Astrocyte of the cerebellum (primary cell): ENCODE data around the gene PRKCA.

Experiments used
- DNase-seq: peaks from one replicate; pipeline ENCODE4 v3.0.0-alpha.2; 2011; ENCODE audit warnings: low read depth
- H3K4me3 ChIP-seq: 2 replicates; pipeline ENCODE4 v1.5.1; 2011; ENCODE audit warnings: mild to moderate bottlenecking, low read depth, low read length, moderate library complexity
- CTCF ChIP-seq: IDR thresholded peaks from 2 replicates; pipeline ENCODE4 v1.5.1; 2012; ENCODE audit warnings: low read length, low read depth, moderate library complexity, mild to moderate bottlenecking; ENCODE audit errors: missing control alignments
- in situ Hi-C: cut with HindIII; loops from 2 replicates; pipeline ENCODE4 v1.10.0; 2017; ENCODE audit warnings: low sequenced_read_pairs

PRKCA gene

GRCh38 chr17:66383333-66383732 lies 80.9 kb downstream of the PRKCA start:
- no peak for TF ChIP-seq CTCF
- no peak overlapping the region for H3K4me3 ChIP-seq
- in situ Hi-C loops: no loop called here
- peak; percentile 94 for DNase-seq

GRCh38 chr17:66386498-66387351 lies 84.3 kb downstream of the PRKCA start:
- no peak for TF ChIP-seq CTCF
- no peak overlapping the region for H3K4me3 ChIP-seq
- in situ Hi-C loops: no loop called here
- DNase-seq: no peak

GRCh38 chr17:66387392-66387981 lies 85.1 kb downstream of the PRKCA start:
- H3K4me3 ChIP-seq: no peak overlapping the region
- in situ Hi-C loops: no loop called here
- no peak for DNase-seq
- TF ChIP-seq CTCF: no peak

GRCh38 chr17:66392783-66393437 lies 90.5 kb downstream of the PRKCA start:
- no peak for DNase-seq
- no peak for TF ChIP-seq CTCF
- in situ Hi-C loops: no loop called here
- H3K4me3 ChIP-seq: no peak overlapping the region

GRCh38 chr17:66395961-66396360 lies 93.5 kb downstream of the PRKCA start:
- in situ Hi-C loops: no loop called here
- no peak for DNase-seq
- no peak overlapping the region for H3K4me3 ChIP-seq
- TF ChIP-seq CTCF: no peak

- no peak for TF ChIP-seq CTCF
- DNase-seq: no peak
Observed at GRCh38 chr17:66397486-66397885, 95.1 kb downstream of the PRKCA start.

More at GRCh38 chr17:66397486-66397885, 95.1 kb downstream of the PRKCA start:
- in situ Hi-C loops: no loop called here
- H3K4me3 ChIP-seq: no peak overlapping the region
